K562 (cell line): Measurements from ENCODE around the gene KLHL22. TPM values are rescaled to one million over a fixed set of nuclear protein-coding genes. Genes with fewer than 3 reads are reported as not detected.

Source experiments
- BRCA1 ChIP-seq, 2 experiments: fragments of 450-650 bp in 1 of 2; sonication (generic) in 1 of 2; formaldehyde crosslinking in 1 of 2; IDR thresholded peaks; 2 replicates each; pipeline versions ENCODE4 v1.5.0 to v1.6.1; 2017 to 2020; ENCODE audit warnings: mild to moderate bottlenecking in 1 of 2, missing genetic modification reagents in 1 of 2
- CBFB ChIP-seq: sonication (generic); formaldehyde crosslinking; IDR thresholded peaks from 2 replicates; pipeline ENCODE4 v1.4.0; 2020; ENCODE audit warnings: mild to moderate bottlenecking, missing genetic modification reagents
- CHD2 ChIP-seq: IDR thresholded peaks from 2 replicates; pipeline ENCODE4 v1.6.1; 2011; ENCODE audit warnings: low read depth, low read length
- GABPB2 ChIP-seq: fragments of 250-450 bp; sonication (Bioruptor Pico); conservative IDR thresholded peaks from 2 replicates; pipeline ENCODE4 v1.5.1; 2021; ENCODE audit warnings: mild to moderate bottlenecking
- HEY1 ChIP-seq: fragments of 250-450 bp; sonication (Bioruptor Pico); IDR thresholded peaks from 2 replicates; pipeline ENCODE4 v1.5.0; 2020; ENCODE audit warnings: mild to moderate bottlenecking, moderate library complexity, borderline replicate concordance
- KDM4B ChIP-seq, 2 experiments: fragments of 450-650 bp in 1 of 2; sonication (generic) in 1 of 2; IDR thresholded peaks; 2 replicates each; pipeline ENCODE4 v1.6.1; 2016 to 2017; ENCODE audit warnings: borderline replicate concordance in 2 of 2, antibody characterized with exemption in 1 of 2, low read depth in 1 of 2, mild to moderate bottlenecking in 1 of 2
- POLR2AphosphoS2 ChIP-seq: IDR thresholded peaks from 2 replicates; pipeline ENCODE4 v1.6.1; 2012; ENCODE audit warnings: low read length, improper control_type of control experiment
- SIN3A ChIP-seq, 2 experiments: fragments of 150-350 bp in 1 of 2; IDR thresholded peaks; 2 replicates each; pipeline ENCODE4 v1.6.1; 2011 to 2016; ENCODE audit warnings: borderline replicate concordance in 2 of 2, low read depth in 2 of 2, low read length in 2 of 2, mild to moderate bottlenecking in 2 of 2, moderate library complexity in 2 of 2; ENCODE audit not compliant: control insufficient read depth in 1 of 2
- SIX5 ChIP-seq, 2 experiments: IDR thresholded peaks; 2 replicates each; pipeline ENCODE4 v1.6.1; 2011; ENCODE audit warnings: low read length in 2 of 2, borderline replicate concordance in 1 of 2, low read depth in 1 of 2, mild to moderate bottlenecking in 1 of 2, moderate library complexity in 1 of 2; ENCODE audit not compliant: insufficient read depth in 1 of 2
- SUPT5H ChIP-seq: fragments of 450-650 bp; IDR thresholded peaks from 2 replicates; pipeline ENCODE4 v1.6.1; 2016
- ZC3H4 ChIP-seq: sonication (generic); formaldehyde crosslinking; IDR thresholded peaks from 2 replicates; pipeline ENCODE4 v1.9.0; 2021; ENCODE audit warnings: missing genetic modification reagents, borderline replicate concordance
- ZNF586 ChIP-seq: fragments of 450-650 bp; formaldehyde crosslinking; conservative IDR thresholded peaks from 2 replicates; pipeline ENCODE4 v1.4.0; 2020; ENCODE audit warnings: mild to moderate bottlenecking, moderate library complexity
- polyA plus RNA-seq, 8 experiments: library from polyadenylated mRNA; depleted of rRNA in 4 of 8; stranded (reverse) in 5 of 8; unstranded in 3 of 8; fragments of >200 nt; fragmentation: Nextera tagmentation in 2 of 8; fragmentation: Illumina TruSeq in 1 of 8; extraction: Ambion mirVana in 2 of 8; extraction: Trizol in 1 of 8; gene quantifications; 2 replicates each; pipeline versions ENCODE4 v1.2.1 to v1.2.3, GENCODE V29; 2011 to 2014; ENCODE audit warnings: inconsistent platforms in 1 of 8, missing spikeins in 1 of 8
- total RNA-seq, 7 experiments: library from RNA; depleted of rRNA in 6 of 7; stranded (reverse); fragments of >200 nt in 6 of 7; fragmentation: Illumina TruSeq in 2 of 7; extraction: Trizol in 2 of 7; gene quantifications; 2 replicates each; pipeline versions ENCODE4 v1.2.1 to v1.2.3, GENCODE V29; 2011 to 2021; ENCODE audit warnings: low replicate concordance in 1 of 7
- TF ChIP-seq, protein P1 (sequence below): fragments of 250-450 bp; sonication (Bioruptor Pico); IDR thresholded peaks from 2 replicates; pipeline ENCODE4 v1.4.0; 2020; ENCODE audit warnings: mild to moderate bottlenecking, moderate library complexity
- TF ChIP-seq, protein P2 (sequence below): fragments of 250-450 bp; sonication (Bioruptor Pico); IDR thresholded peaks from 2 replicates; pipeline ENCODE4 v1.4.0; 2020; ENCODE audit warnings: borderline replicate concordance
- TF ChIP-seq, protein P3 (sequence below): fragments of 450-650 bp; formaldehyde crosslinking; IDR thresholded peaks from 2 replicates; pipeline ENCODE4 v1.4.0; 2022; ENCODE audit warnings: missing genetic modification characterization

KLHL22 gene
- total and polyA plus RNA-seq, 9 of the 15 experiments (the other 6 are each of a cell fraction or from before 2014, with no cell fraction given) = 1.3 to 25.6 (median 15.2) TPM

DNA sequence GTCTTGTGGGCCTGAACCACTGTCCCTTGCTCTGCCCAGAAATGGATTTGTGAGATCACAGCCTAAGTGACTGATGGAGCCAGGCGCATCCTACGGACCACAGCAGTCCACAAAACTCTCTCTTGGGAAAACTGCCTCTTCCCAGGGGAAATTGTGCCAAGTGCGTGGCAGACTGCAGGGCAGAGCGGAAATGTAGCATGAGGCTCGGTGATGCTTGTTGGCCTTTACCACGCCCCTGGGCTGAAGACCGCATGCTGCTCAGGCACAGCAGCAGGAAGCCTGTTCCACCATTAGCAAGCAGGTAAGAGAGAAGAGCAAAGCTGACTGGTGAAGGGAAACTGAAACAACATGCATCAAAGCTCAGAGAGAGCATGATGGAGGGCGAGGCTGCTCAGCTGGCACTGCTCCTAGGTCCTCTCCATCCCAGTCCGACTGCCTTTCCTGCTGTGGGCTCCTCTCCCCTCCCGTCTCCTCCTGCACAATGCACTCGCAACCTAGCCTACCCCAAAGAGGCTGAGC, 31.4 kb downstream of the KLHL22 start (continued):
- TF ChIP-seq SIN3A (IDR thresholded peaks at IDR 0.05; ENCODE audit: borderline replicate concordance in 2 of 2, control insufficient read depth in 1 of 2, low read depth in 2 of 2, low read length in 2 of 2) = 0 out of 4 replicates have a peak, but pooled peaks of 1 of the 2 experiments have one; percentile 5
- TF ChIP-seq POLR2AphosphoS2 = peak; percentile 14; the same call in 1 of the 2 replicates
- no peak for TF ChIP-seq BRCA1 (IDR thresholded peaks at IDR 0.05)
- peak; percentile 95 for TF ChIP-seq BRCA1 (CRISPR knock-in tag; IDR thresholded peaks at IDR 0.05)
- peak; percentile 90 for TF ChIP-seq ZC3H4 (CRISPR knock-in tag)
- TF ChIP-seq SIX5 (IDR thresholded peaks at IDR 0.05; ENCODE audit: borderline replicate concordance in 1 of 2, insufficient read depth in 1 of 2, low read depth in 1 of 2, low read length in 2 of 2) = peak in 1 of 2 experiments; percentile 16; a peak in 1 of 4 replicates
- TF ChIP-seq, protein P1, sequence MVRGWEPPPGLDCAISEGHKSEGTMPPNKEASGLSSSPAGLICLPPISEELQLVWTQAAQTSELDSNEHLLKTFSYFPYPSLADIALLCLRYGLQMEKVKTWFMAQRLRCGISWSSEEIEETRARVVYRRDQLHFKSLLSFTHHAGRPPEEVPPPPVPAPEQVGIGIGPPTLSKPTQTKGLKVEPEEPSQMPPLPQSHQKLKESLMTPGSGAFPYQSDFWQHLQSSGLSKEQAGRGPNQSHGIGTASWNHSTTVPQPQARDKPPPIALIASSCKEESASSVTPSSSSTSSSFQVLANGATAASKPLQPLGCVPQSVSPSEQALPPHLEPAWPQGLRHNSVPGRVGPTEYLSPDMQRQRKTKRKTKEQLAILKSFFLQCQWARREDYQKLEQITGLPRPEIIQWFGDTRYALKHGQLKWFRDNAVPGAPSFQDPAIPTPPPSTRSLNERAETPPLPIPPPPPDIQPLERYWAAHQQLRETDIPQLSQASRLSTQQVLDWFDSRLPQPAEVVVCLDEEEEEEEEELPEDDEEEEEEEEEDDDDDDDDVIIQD (CRISPR knock-in tag) = peak; percentile 19; the same call in 1 of the 2 replicates
- TF ChIP-seq HEY1 (CRISPR knock-in tag) = no peak
- TF ChIP-seq, protein P2, sequence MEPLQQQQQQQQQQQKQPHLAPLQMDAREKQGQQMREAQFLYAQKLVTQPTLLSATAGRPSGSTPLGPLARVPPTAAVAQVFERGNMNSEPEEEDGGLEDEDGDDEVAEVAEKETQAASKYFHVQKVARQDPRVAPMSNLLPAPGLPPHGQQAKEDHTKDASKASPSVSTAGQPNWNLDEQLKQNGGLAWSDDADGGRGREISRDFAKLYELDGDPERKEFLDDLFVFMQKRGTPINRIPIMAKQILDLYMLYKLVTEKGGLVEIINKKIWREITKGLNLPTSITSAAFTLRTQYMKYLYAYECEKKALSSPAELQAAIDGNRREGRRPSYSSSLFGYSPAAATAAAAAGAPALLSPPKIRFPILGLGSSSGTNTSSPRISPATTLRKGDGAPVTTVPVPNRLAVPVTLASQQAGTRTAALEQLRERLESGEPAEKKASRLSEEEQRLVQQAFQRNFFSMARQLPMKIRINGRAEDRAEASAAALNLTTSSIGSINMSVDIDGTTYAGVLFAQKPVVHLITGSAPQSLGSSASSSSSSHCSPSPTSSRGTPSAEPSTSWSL (CRISPR knock-in tag) = 0 out of 2 replicates have a peak, but pooled peaks have one; percentile 21
- no peak for TF ChIP-seq CHD2
- 0 out of 2 replicates have a peak, but pooled peaks have one; percentile 9 for TF ChIP-seq SUPT5H
- TF ChIP-seq, protein P3, sequence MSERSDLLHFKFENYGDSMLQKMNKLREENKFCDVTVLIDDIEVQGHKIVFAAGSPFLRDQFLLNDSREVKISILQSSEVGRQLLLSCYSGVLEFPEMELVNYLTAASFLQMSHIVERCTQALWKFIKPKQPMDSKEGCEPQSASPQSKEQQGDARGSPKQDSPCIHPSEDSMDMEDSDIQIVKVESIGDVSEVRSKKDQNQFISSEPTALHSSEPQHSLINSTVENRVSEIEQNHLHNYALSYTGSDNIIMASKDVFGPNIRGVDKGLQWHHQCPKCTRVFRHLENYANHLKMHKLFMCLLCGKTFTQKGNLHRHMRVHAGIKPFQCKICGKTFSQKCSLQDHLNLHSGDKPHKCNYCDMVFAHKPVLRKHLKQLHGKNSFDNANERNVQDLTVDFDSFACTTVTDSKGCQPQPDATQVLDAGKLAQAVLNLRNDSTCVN (CRISPR knock-in tag) = peak; percentile 25; the same call in 1 of the 2 replicates
- peak; percentile 81 for TF ChIP-seq CBFB (CRISPR knock-in tag)
- TF ChIP-seq GABPB2 = no peak
- no peak for TF ChIP-seq ZNF586
- peak in 1 of 2 experiments; percentile 49; a peak in 1 of 4 replicates for TF ChIP-seq KDM4B (IDR thresholded peaks at IDR 0.05; ENCODE audit: borderline replicate concordance in 2 of 2, low read depth in 1 of 2)
